ENCODE data around the gene TIMM44.

- no peak for TF ChIP-seq CTCF (conservative IDR thresholded peaks at IDR 0.05)
- no peak for TF ChIP-seq EZH2 (IDR thresholded peaks at IDR 0.05; ENCODE audit: low read depth)
Measured at GRCh38 chr19:7983286-7983950, 40.0 kb upstream of the TIMM44 start.
